HepG2 (cell line): ENCODE results near the gene METTL5. TPM values are rescaled to one million over a fixed set of nuclear protein-coding genes. Genes with fewer than 3 reads are reported as not detected.

ENCODE experiments used
- ARID2 ChIP-seq: sonication (generic); formaldehyde crosslinking; IDR thresholded peaks from 2 replicates; pipeline ENCODE4 v1.8.1; 2022; ENCODE audit warnings: mild to moderate bottlenecking, missing genetic modification reagents, borderline replicate concordance
- GLI4 ChIP-seq: sonication (generic); formaldehyde crosslinking; IDR thresholded peaks from 2 replicates; pipeline ENCODE4 v1.5.1; 2020; ENCODE audit warnings: missing genetic modification reagents, mild to moderate bottlenecking, moderate library complexity, borderline replicate concordance
- HMG20B ChIP-seq: conservative IDR thresholded peaks from 2 replicates; pipeline ENCODE4 v1.6.1; 2016; ENCODE audit warnings: missing genetic modification reagents, missing compliant biosample characterization
- MED1 ChIP-seq: sonication (generic); formaldehyde crosslinking; IDR thresholded peaks from 2 replicates; pipeline ENCODE4 v1.4.0; 2020; ENCODE audit warnings: missing genetic modification reagents
- SOX6 ChIP-seq, 2 experiments: fragments of 450-650 bp in 1 of 2; sonication (generic) in 1 of 2; formaldehyde crosslinking in 1 of 2; IDR thresholded peaks; 2 replicates each; pipeline versions ENCODE4 v1.4.0 to v1.6.1; 2017 to 2020; ENCODE audit warnings: antibody characterized with exemption in 1 of 2, mild to moderate bottlenecking in 1 of 2, missing genetic modification reagents in 1 of 2
- ZC3H13 ChIP-seq: sonication (generic); formaldehyde crosslinking; IDR thresholded peaks from 2 replicates; pipeline ENCODE4 v1.8.1; 2023; ENCODE audit warnings: mild to moderate bottlenecking, missing genetic modification reagents, moderate library complexity
- ZNF138 ChIP-seq: sonication (generic); formaldehyde crosslinking; IDR thresholded peaks from 2 replicates; pipeline ENCODE4 v1.5.0; 2020; ENCODE audit warnings: mild to moderate bottlenecking, low read depth, missing genetic modification reagents
- ZNF354B ChIP-seq: sonication (generic); formaldehyde crosslinking; IDR thresholded peaks from 2 replicates; pipeline ENCODE4 v1.8.0; 2022; ENCODE audit warnings: mild to moderate bottlenecking, missing genetic modification reagents
- ZNF549 ChIP-seq: sonication (generic); formaldehyde crosslinking; IDR thresholded peaks from 2 replicates; pipeline ENCODE4 v1.5.0; 2020; ENCODE audit warnings: missing genetic modification reagents
- ZNF570 ChIP-seq: sonication (generic); formaldehyde crosslinking; IDR thresholded peaks from 2 replicates; pipeline ENCODE4 v1.4.0; 2020; ENCODE audit warnings: mild to moderate bottlenecking, missing genetic modification reagents, borderline replicate concordance
- ZNF614 ChIP-seq: IDR thresholded peaks from 2 replicates; pipeline ENCODE4 v1.6.1; 2018; ENCODE audit warnings: missing biosample characterization, missing genetic modification reagents, inconsistent platforms, borderline replicate concordance
- ZNF670 ChIP-seq: sonication (generic); formaldehyde crosslinking; IDR thresholded peaks from 2 replicates; pipeline ENCODE4 v1.8.0; 2022; ENCODE audit warnings: mild to moderate bottlenecking, missing genetic modification reagents, borderline replicate concordance
- ZNF703 ChIP-seq: sonication (generic); formaldehyde crosslinking; IDR thresholded peaks from 2 replicates; pipeline ENCODE4 v1.5.1; 2020; ENCODE audit warnings: missing genetic modification reagents, mild to moderate bottlenecking, moderate library complexity, borderline replicate concordance
- polyA plus RNA-seq, 8 experiments: library from polyadenylated mRNA; depleted of rRNA in 3 of 8; stranded (reverse) in 7 of 8; unstranded in 1 of 8; fragments of >200 nt; fragmentation: Illumina TruSeq in 4 of 8; extraction: Trizol in 4 of 8; gene quantifications; 2 replicates each; pipeline versions ENCODE4 v1.2.1 to v1.2.3, GENCODE V29; 2011 to 2016; ENCODE audit warnings: low read depth in 4 of 8, missing spikeins in 1 of 8, mixed read lengths in 1 of 8; ENCODE audit not compliant: insufficient read depth in 1 of 8
- total RNA-seq, 5 experiments: library from RNA; depleted of rRNA; stranded (reverse); fragments of >200 nt; fragmentation: Illumina TruSeq; extraction: Trizol; gene quantifications; 2 replicates each; pipeline ENCODE4 v1.2.3, GENCODE V29; 2016; ENCODE audit warnings: low read depth in 1 of 5
- TF ChIP-seq, protein P1 (sequence below): sonication (generic); formaldehyde crosslinking; IDR thresholded peaks from 2 replicates; pipeline ENCODE4 v1.4.0; 2020; ENCODE audit warnings: mild to moderate bottlenecking, missing genetic modification reagents
- TF ChIP-seq, protein P2 (sequence below): sonication (generic); formaldehyde crosslinking; IDR thresholded peaks from 2 replicates; pipeline ENCODE4 v1.5.1; 2020; ENCODE audit warnings: mild to moderate bottlenecking, moderate library complexity, missing genetic modification reagents
- TF ChIP-seq, protein P3 (sequence below): sonication (generic); formaldehyde crosslinking; IDR thresholded peaks from 2 replicates; pipeline ENCODE4 v1.8.0; 2023; ENCODE audit warnings: mild to moderate bottlenecking, missing genetic modification reagents
- TF ChIP-seq, protein P4 (sequence below): sonication (generic); formaldehyde crosslinking; IDR thresholded peaks from 2 replicates; pipeline ENCODE4 v1.4.0; 2020; ENCODE audit warnings: mild to moderate bottlenecking, missing genetic modification reagents

The METTL5 gene
- total and polyA plus RNA-seq, 2 of the 13 experiments (the other 11 are each of a cell fraction or from before 2014, with no cell fraction given), result 50.7 to 95.1 TPM

DNA sequence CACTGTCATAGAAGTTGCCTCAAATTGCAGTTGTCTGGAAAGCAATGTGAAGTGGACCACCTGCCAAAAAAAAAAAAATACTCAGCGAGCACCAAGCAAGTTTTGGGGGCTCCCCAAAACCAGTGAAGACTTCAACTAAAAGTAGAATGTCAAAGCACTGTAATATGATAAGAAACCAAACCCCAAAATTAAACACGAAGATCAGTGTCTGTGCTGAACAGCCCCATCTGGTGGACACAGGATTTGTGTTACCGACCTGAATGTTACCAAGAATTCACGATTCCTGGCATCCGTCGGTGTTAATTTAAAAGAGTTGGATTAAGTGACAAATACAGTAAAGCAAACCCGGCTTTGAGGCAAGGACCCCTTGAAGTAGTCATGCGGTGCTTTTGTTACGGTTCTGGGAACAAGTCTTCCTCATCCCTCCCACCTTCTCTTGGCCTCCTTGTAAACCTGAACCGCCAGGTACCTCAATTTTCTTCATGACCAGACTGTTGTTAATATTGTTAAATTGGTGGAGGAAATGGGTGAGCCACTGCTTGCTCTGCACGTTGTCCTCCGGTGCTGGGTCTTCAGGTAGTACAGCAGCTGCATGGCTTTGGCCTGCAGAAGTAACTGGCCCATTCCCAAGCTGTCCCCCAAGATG lies 57.3 kb downstream of the METTL5 start (continued):
- 0 out of 2 replicates have a peak, but pooled peaks have one; percentile 28 for TF ChIP-seq ARID2
- TF ChIP-seq, protein P1, sequence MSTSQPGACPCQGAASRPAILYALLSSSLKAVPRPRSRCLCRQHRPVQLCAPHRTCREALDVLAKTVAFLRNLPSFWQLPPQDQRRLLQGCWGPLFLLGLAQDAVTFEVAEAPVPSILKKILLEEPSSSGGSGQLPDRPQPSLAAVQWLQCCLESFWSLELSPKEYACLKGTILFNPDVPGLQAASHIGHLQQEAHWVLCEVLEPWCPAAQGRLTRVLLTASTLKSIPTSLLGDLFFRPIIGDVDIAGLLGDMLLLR (CRISPR knock-in tag), result no peak
- TF ChIP-seq, protein P2, sequence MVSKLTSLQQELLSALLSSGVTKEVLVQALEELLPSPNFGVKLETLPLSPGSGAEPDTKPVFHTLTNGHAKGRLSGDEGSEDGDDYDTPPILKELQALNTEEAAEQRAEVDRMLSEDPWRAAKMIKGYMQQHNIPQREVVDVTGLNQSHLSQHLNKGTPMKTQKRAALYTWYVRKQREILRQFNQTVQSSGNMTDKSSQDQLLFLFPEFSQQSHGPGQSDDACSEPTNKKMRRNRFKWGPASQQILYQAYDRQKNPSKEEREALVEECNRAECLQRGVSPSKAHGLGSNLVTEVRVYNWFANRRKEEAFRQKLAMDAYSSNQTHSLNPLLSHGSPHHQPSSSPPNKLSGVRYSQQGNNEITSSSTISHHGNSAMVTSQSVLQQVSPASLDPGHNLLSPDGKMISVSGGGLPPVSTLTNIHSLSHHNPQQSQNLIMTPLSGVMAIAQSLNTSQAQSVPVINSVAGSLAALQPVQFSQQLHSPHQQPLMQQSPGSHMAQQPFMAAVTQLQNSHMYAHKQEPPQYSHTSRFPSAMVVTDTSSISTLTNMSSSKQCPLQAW (CRISPR knock-in tag), result 0 out of 2 replicates have a peak, but pooled peaks have one; percentile 34
- 0 out of 2 replicates have a peak, but pooled peaks have one; percentile 39 for TF ChIP-seq ZNF614
- no peak for TF ChIP-seq ZC3H13 (CRISPR knock-in tag)
- TF ChIP-seq, protein P3, sequence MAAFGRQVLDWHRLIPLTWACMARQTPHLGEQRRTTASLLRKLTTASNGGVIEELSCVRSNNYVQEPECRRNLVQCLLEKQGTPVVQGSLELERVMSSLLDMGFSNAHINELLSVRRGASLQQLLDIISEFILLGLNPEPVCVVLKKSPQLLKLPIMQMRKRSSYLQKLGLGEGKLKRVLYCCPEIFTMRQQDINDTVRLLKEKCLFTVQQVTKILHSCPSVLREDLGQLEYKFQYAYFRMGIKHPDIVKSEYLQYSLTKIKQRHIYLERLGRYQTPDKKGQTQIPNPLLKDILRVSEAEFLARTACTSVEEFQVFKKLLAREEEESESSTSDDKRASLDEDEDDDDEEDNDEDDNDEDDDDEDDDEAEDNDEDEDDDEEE (CRISPR knock-in tag), result 0 out of 2 replicates have a peak, but pooled peaks have one; percentile 23
- 0 out of 2 replicates have a peak, but pooled peaks have one; percentile 24 for TF ChIP-seq MED1 (CRISPR knock-in tag)
- no peak for TF ChIP-seq ZNF570
- TF ChIP-seq HMG20B (CRISPR knock-in tag), result no peak
- no peak for TF ChIP-seq ZNF703 (CRISPR knock-in tag)
- TF ChIP-seq ZNF670, result no peak
- no peak for TF ChIP-seq SOX6 (IDR thresholded peaks at IDR 0.05)
- TF ChIP-seq SOX6 (CRISPR knock-in tag; IDR thresholded peaks at IDR 0.05), result peak; percentile 38; the same call in 1 of the 2 replicates
- no peak for TF ChIP-seq ZNF138 (CRISPR knock-in tag)
- TF ChIP-seq ZNF549 (CRISPR knock-in tag), result no peak
- no peak for TF ChIP-seq GLI4
- TF ChIP-seq ZNF354B (CRISPR knock-in tag), result no peak
- TF ChIP-seq, protein P4, sequence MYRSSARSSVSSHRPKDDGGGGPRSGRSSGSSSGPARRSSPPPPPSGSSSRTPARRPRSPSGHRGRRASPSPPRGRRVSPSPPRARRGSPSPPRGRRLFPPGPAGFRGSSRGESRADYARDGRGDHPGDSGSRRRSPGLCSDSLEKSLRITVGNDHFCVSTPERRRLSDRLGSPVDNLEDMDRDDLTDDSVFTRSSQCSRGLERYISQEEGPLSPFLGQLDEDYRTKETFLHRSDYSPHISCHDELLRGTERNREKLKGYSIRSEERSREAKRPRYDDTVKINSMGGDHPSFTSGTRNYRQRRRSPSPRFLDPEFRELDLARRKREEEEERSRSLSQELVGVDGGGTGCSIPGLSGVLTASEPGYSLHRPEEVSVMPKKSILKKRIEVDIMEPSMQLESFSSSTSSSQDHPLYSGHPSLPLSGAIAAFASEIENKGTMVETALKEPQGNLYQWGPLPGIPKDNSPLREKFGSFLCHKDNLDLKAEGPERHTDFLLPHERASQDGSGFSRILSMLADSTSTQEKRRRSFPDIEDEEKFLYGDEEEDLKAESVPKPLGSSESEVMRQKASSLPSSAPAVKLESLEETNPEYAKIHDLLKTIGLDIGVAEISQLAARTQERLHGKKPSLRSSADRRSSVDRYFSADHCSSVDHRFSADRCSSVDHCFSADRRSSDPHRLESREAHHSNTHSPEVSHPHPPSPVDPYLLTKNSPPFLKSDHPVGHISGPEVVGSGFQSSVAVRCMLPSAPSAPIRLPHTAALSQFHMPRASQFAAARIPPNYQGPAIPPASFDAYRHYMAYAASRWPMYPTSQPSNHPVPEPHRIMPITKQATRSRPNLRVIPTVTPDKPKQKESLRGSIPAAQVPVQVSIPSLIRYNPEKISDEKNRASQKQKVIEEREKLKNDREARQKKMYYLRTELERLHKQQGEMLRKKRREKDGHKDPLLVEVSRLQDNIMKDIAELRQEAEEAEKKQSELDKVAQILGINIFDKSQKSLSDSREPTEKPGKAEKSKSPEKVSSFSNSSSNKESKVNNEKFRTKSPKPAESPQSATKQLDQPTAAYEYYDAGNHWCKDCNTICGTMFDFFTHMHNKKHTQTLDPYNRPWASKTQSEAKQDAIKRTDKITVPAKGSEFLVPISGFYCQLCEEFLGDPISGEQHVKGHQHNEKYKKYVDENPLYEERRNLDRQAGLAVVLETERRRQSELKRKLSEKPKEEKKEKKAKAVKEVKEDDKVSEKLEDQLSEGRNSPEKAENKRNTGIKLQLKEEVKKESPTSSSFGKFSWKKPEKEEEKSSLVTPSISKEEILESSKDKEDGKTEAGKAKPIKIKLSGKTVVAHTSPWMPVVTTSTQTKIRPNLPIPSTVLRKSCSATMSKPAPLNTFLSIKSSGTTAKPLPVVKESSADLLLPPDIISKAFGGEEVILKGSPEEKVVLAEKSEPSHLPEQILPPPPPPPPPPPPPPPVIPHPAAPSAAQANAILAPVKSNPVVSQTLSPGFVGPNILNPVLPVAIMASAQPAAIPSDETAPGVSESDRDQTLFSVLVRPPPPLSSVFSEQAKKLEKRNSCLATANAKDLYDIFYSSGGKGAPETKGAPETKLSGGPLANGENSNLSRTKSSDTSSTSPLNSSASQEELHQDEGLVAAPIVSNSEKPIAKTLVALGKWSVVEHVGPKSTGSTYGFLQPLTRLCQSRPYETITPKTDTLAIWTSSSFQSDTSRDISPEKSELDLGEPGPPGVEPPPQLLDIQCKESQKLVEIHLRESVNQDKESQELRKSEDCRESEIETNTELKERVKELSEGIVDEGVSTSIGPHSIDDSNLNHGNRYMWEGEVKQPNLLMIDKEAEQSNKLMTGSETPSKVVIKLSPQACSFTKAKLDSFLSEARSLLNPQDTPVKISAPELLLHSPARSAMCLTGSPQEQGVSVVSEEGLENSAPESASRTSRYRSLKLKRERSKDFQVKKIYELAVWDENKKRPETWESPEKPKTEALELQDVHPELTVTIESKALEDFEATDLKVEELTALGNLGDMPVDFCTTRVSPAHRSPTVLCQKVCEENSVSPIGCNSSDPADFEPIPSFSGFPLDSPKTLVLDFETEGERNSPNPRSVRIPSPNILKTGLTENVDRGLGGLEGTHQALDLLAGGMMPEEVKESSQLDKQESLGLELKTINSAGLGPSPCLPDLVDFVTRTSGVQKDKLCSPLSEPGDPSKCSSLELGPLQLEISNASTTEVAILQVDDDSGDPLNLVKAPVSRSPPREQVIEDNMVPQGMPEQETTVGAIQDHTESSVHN (CRISPR knock-in tag), result no peak
